Hepatocyte (in vitro differentiated cells): Measurements from ENCODE around the gene ATF7.

Experiments
- CTCF ChIP-seq: fragments of 200-600 bp; sonication (generic); IDR thresholded peaks from 2 replicates; pipeline ENCODE4 v1.5.1; 2016; ENCODE audit warnings: antibody characterized with exemption, mild to moderate bottlenecking; ENCODE audit not compliant: poor library complexity
- EZH2 ChIP-seq: fragments of 200-600 bp; sonication (generic); IDR thresholded peaks from 2 replicates; pipeline ENCODE4 v1.6.1; 2016; ENCODE audit warnings: antibody characterized with exemption, mild to moderate bottlenecking, borderline replicate concordance
- EZH2phosphoT487 ChIP-seq: fragments of 200-600 bp; sonication (generic); IDR thresholded peaks from one replicate; pipeline ENCODE4 v1.6.1; 2018; ENCODE audit warnings: antibody characterized with exemption, mild to moderate bottlenecking, low read depth, moderate library complexity; ENCODE audit not compliant: unreplicated experiment, severe bottlenecking

DNA sequence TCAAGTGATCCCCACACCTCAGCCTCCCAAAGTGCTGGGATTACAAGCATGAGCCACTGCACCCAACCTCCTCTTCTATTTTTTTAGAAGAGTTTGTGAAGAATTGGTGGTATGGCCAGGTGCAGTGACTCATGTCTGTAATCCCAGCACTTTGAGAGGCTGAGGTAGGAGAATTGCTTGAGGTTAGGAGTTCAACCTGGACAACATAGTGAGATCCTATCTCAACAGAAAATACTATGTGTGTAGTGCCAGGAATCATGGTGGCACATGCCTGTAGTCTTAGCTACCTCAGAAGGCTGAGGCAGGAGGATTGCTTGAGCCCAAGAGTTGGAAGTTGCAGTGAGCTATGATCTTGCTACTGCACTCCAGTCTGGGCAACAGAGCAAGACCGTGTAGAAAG is 5.5 kb upstream of the ATF7 start:
- no peak for TF ChIP-seq CTCF
- no peak for TF ChIP-seq EZH2
- no peak for TF ChIP-seq EZH2phosphoT487
